22Rv1 (cell line): ENCODE results near the gene CCDC127.

Experiments
- CTCF ChIP-seq: fragments of 450-650 bp; IDR thresholded peaks from 2 replicates; pipeline ENCODE4 v1.5.1; 2017; ENCODE audit warnings: mild to moderate bottlenecking
- ZFX ChIP-seq: fragments of 450-650 bp; IDR thresholded peaks from 2 replicates; pipeline ENCODE4 v1.6.1; 2017; ENCODE audit warnings: antibody characterized with exemption, borderline replicate concordance

GRCh38 chr5:154236-154635 is 63.7 kb downstream of the CCDC127 start:
- no peak for TF ChIP-seq CTCF
- no peak for TF ChIP-seq ZFX
